Mesendoderm (in vitro differentiated cells): ENCODE data around the gene TGM4.

Source experiments
- DNase-seq: peaks from one replicate; pipeline ENCODE4 v3.0.0; 2013
- H2AK5ac ChIP-seq: 2 replicates; pipeline ENCODE4 v1.6.1; 2013; ENCODE audit warnings: low read length, inconsistent platforms
- H2BK120ac ChIP-seq: 2 replicates; pipeline ENCODE4 v1.6.1; 2013; ENCODE audit warnings: low read depth, mild to moderate bottlenecking, low read length, moderate library complexity, mixed read lengths
- H2BK15ac ChIP-seq: replicated peaks from 2 replicates; pipeline ENCODE4 v1.6.1; 2013; ENCODE audit warnings: low read depth, mild to moderate bottlenecking, moderate library complexity
- H2BK5ac ChIP-seq: 2 replicates; pipeline ENCODE4 v1.6.1; 2013; ENCODE audit warnings: low read length, inconsistent platforms
- H3K18ac ChIP-seq: 2 replicates; pipeline ENCODE4 v1.6.1; 2013; ENCODE audit warnings: mild to moderate bottlenecking, low read length, mixed read lengths
- H3K23ac ChIP-seq: one replicate; pipeline ENCODE4 v1.6.1; 2013; ENCODE audit warnings: low read length
- H3K27ac ChIP-seq: 2 replicates; pipeline ENCODE4 v1.5.1; 2013; ENCODE audit warnings: low read depth, mild to moderate bottlenecking, inconsistent platforms, low read length, moderate library complexity
- H3K27me3 ChIP-seq: 2 replicates; pipeline ENCODE4 v1.6.1; 2013; ENCODE audit warnings: low read length, control low read depth, mild to moderate bottlenecking, inconsistent platforms; ENCODE audit not compliant: insufficient read depth, poor library complexity
- H3K36me3 ChIP-seq: 2 replicates; pipeline ENCODE4 v1.6.1; 2013; ENCODE audit warnings: low read length, inconsistent platforms; ENCODE audit not compliant: control insufficient read depth, insufficient read depth
- H3K4ac ChIP-seq: one replicate; pipeline ENCODE4 v1.6.1; 2013; ENCODE audit warnings: low read depth, mild to moderate bottlenecking, low read length, moderate library complexity
- H3K4me1 ChIP-seq: 2 replicates; pipeline ENCODE4 v1.6.1; 2013; ENCODE audit warnings: low read depth, low read length, inconsistent platforms; ENCODE audit not compliant: control insufficient read depth
- H3K4me2 ChIP-seq: 2 replicates; pipeline ENCODE4 v1.6.1; 2013; ENCODE audit warnings: low read length
- H3K4me3 ChIP-seq: 2 replicates; pipeline ENCODE4 v1.5.1; 2013; ENCODE audit warnings: mild to moderate bottlenecking, low read length
- H3K56ac ChIP-seq: one replicate; pipeline ENCODE4 v1.6.1; 2013; ENCODE audit warnings: low read length
- H3K79me1 ChIP-seq: 2 replicates; pipeline ENCODE4 v1.6.1; 2013; ENCODE audit warnings: low read length, inconsistent platforms
- H3K79me2 ChIP-seq: 2 replicates; pipeline ENCODE4 v1.6.1; 2013; ENCODE audit warnings: mild to moderate bottlenecking, low read length; ENCODE audit not compliant: control insufficient read depth, insufficient read depth
- H3K9ac ChIP-seq: 2 replicates; pipeline ENCODE4 v1.6.1; 2013; ENCODE audit warnings: low read length, inconsistent platforms
- H4K5ac ChIP-seq: one replicate; pipeline ENCODE4 v1.6.1; 2013; ENCODE audit warnings: low read length
- H4K8ac ChIP-seq: one replicate; pipeline ENCODE4 v1.6.1; 2013; ENCODE audit warnings: low read depth, mild to moderate bottlenecking, control low read depth, low read length, moderate library complexity
- WGBS: extraction: QIAGEN DNeasy Blood & Tissue Kit; methylation state at CpG from one replicate; pipeline ENCODE4 v1.1.7; 2013; ENCODE audit warnings: low lambda C conversion rate, missing lambda C conversion rate; ENCODE audit not compliant: insufficient coverage; ENCODE audit errors: extremely low coverage; 5-methylcytosine and 5-hydroxymethylcytosine counted together

TGM4 gene

GRCh38 chr3:44883213-44883955 lies 9.0 kb downstream of the TGM4 start:
- Histone ChIP-seq H3K79me1 (no peaks in the 10 kb centered on the region), H2BK5ac (no peak overlapping the region), H3K36me3 (no peaks in the 10 kb centered on the region), H2BK15ac (no peak overlapping the region), H3K23ac (no peak overlapping the region), H4K5ac (no peak overlapping the region), H4K8ac (no peak overlapping the region), H3K79me2 (no peaks in the 10 kb centered on the region), H3K27me3 (no peaks in the 10 kb centered on the region), H3K4me1 (peaks cover 5% of the 10 kb centered on the region), H3K9ac (no peak overlapping the region), H3K56ac (peak overlapping the region; percentile 10), H2AK5ac (no peak overlapping the region), H3K18ac (no peak overlapping the region), H3K27ac (peak overlapping the region; percentile 22), H3K4me2 (no peak overlapping the region), H3K4ac (no peak overlapping the region), H3K4me3 (no peak overlapping the region), H2BK120ac (no peak overlapping the region)
- peak; percentile 29 for DNase-seq
- no CpG with 5 or more reads among the region's 5 CpGs for WGBS

- Histone ChIP-seq H2BK15ac (no peak overlapping the region), H3K18ac (no peak overlapping the region), H3K9ac (no peak overlapping the region), H2BK120ac (no peak overlapping the region), H3K4ac (no peak overlapping the region), H4K8ac (no peak overlapping the region), H3K23ac (no peak overlapping the region), H3K4me3 (no peak overlapping the region), H2AK5ac (no peak overlapping the region), H3K36me3 (no peaks in the 10 kb centered on the region), H3K27me3 (no peaks in the 10 kb centered on the region), H3K4me2 (no peak overlapping the region), H3K79me2 (no peaks in the 10 kb centered on the region), H2BK5ac (no peak overlapping the region), H3K27ac (peak overlapping the region; percentile 22), H3K4me1 (peaks cover 5% of the 10 kb centered on the region), H3K79me1 (no peaks in the 10 kb centered on the region), H4K5ac (no peak overlapping the region), H3K56ac (peak overlapping the region; percentile 10)
- DNase-seq, result peak; percentile 88
- no CpG with 5 or more reads among the region's 4 CpGs for WGBS
Observed at GRCh38 chr3:44883999-44884431, 9.6 kb downstream of the TGM4 start.

GRCh38 chr3:44885618-44886017 lies 11.2 kb downstream of the TGM4 start:
- Histone ChIP-seq H3K23ac (no peak overlapping the region), H2BK15ac (no peak overlapping the region), H4K8ac (no peak overlapping the region), H3K56ac (no peak overlapping the region), H2BK5ac (no peak overlapping the region), H3K79me2 (no peaks in the 10 kb centered on the region), H3K4me3 (no peak overlapping the region), H4K5ac (no peak overlapping the region), H3K27me3 (no peaks in the 10 kb centered on the region), H2BK120ac (no peak overlapping the region), H3K18ac (no peak overlapping the region), H3K4ac (no peak overlapping the region), H2AK5ac (no peak overlapping the region), H3K36me3 (no peaks in the 10 kb centered on the region), H3K4me2 (no peak overlapping the region), H3K79me1 (no peaks in the 10 kb centered on the region), H3K4me1 (peaks cover 5% of the 10 kb centered on the region), H3K9ac (no peak overlapping the region), H3K27ac (no peak overlapping the region)
- WGBS, result no CpG with 5 or more reads among the region's 4 CpGs
- peak; percentile 83 for DNase-seq

GRCh38 chr3:44886561-44886960 lies 12.2 kb downstream of the TGM4 start:
- H4K5ac ChIP-seq, result no peak overlapping the region
- H2AK5ac ChIP-seq, result no peak overlapping the region
- no peak overlapping the region for H3K23ac ChIP-seq
- no peak overlapping the region for H2BK120ac ChIP-seq
- H4K8ac ChIP-seq, result no peak overlapping the region
- no peak overlapping the region for H3K4me3 ChIP-seq
- no peaks in the 10 kb centered on the region for H3K36me3 ChIP-seq
- H3K4me2 ChIP-seq, result no peak overlapping the region
- no peak overlapping the region for H3K9ac ChIP-seq
- no peaks in the 10 kb centered on the region for H3K79me2 ChIP-seq
- no CpG with 5 or more reads among the region's 3 CpGs for WGBS
- no peak overlapping the region for H3K4ac ChIP-seq
- H3K4me1 ChIP-seq, result peaks cover 5% of the 10 kb centered on the region
- H2BK15ac ChIP-seq, result no peak overlapping the region
- no peaks in the 10 kb centered on the region for H3K27me3 ChIP-seq
- no peak overlapping the region for H3K27ac ChIP-seq
- no peak overlapping the region for H2BK5ac ChIP-seq
- DNase-seq, result no peak
- no peak overlapping the region for H3K56ac ChIP-seq
- no peak overlapping the region for H3K18ac ChIP-seq
- H3K79me1 ChIP-seq, result no peaks in the 10 kb centered on the region

GRCh38 chr3:44887101-44887500 lies 12.7 kb downstream of the TGM4 start:
- Histone ChIP-seq H4K5ac (no peak overlapping the region), H3K56ac (no peak overlapping the region), H3K36me3 (no peaks in the 10 kb centered on the region), H3K4ac (no peak overlapping the region), H3K4me2 (no peak overlapping the region), H2AK5ac (no peak overlapping the region), H2BK120ac (no peak overlapping the region), H3K9ac (no peak overlapping the region), H2BK15ac (no peak overlapping the region), H3K79me1 (no peaks in the 10 kb centered on the region), H4K8ac (no peak overlapping the region), H3K27me3 (no peaks in the 10 kb centered on the region), H3K23ac (no peak overlapping the region), H3K4me1 (peaks cover 5% of the 10 kb centered on the region), H3K27ac (no peak overlapping the region), H3K79me2 (no peaks in the 10 kb centered on the region), H3K4me3 (no peak overlapping the region), H3K18ac (no peak overlapping the region), H2BK5ac (no peak overlapping the region)
- no CpG with 5 or more reads among the region's 7 CpGs for WGBS
- no peak for DNase-seq

GRCh38 chr3:44890258-44890657 lies 15.8 kb downstream of the TGM4 start:
- no peak overlapping the region for H3K4ac ChIP-seq
- H3K18ac ChIP-seq, result no peak overlapping the region
- no peak overlapping the region for H3K9ac ChIP-seq
- no peaks in the 10 kb centered on the region for H3K27me3 ChIP-seq
- no peak overlapping the region for H4K5ac ChIP-seq
- WGBS, result no CpG with 5 or more reads among the region's 3 CpGs
- H3K4me2 ChIP-seq, result no peak overlapping the region
- H4K8ac ChIP-seq, result no peak overlapping the region
- H3K23ac ChIP-seq, result no peak overlapping the region
- no peak overlapping the region for H2BK120ac ChIP-seq
- no peak overlapping the region for H2AK5ac ChIP-seq
- no peak overlapping the region for H3K4me3 ChIP-seq
- no peak overlapping the region for H3K56ac ChIP-seq
- H3K79me2 ChIP-seq, result no peaks in the 10 kb centered on the region
- H3K27ac ChIP-seq, result no peak overlapping the region
- H2BK15ac ChIP-seq, result no peak overlapping the region
- DNase-seq, result peak; percentile 66
- no peaks in the 10 kb centered on the region for H3K79me1 ChIP-seq
- peaks cover 2% of the 10 kb centered on the region for H3K4me1 ChIP-seq
- no peak overlapping the region for H2BK5ac ChIP-seq
- H3K36me3 ChIP-seq, result no peaks in the 10 kb centered on the region
